Trophoblast cell (in vitro differentiated cells and primary cell): ENCODE results near the gene CYP3A4.

Source experiments
- DNase-seq, 2 donors: peaks; one replicate each; pipeline ENCODE4 v3.0.0-alpha.2; 2016
- H2AFZ ChIP-seq: 2 replicates; pipeline ENCODE4 v1.6.1; 2013; ENCODE audit warnings: low read length, moderate library complexity, mild to moderate bottlenecking; ENCODE audit not compliant: insufficient read depth, poor library complexity
- H2AK5ac ChIP-seq: 2 replicates; pipeline ENCODE4 v1.6.1; 2013; ENCODE audit warnings: mild to moderate bottlenecking, low read length
- H2BK120ac ChIP-seq: 2 replicates; pipeline ENCODE4 v1.6.1; 2013; ENCODE audit warnings: low read length, mild to moderate bottlenecking, moderate library complexity; ENCODE audit not compliant: insufficient read depth, poor library complexity
- H2BK12ac ChIP-seq: 2 replicates; pipeline ENCODE4 v1.6.1; 2013; ENCODE audit warnings: mild to moderate bottlenecking, low read length, moderate library complexity
- H2BK5ac ChIP-seq: 2 replicates; pipeline ENCODE4 v1.6.1; 2013; ENCODE audit warnings: low read length, low read depth, moderate library complexity, mild to moderate bottlenecking; ENCODE audit not compliant: poor library complexity
- H3K14ac ChIP-seq: 2 replicates; pipeline ENCODE4 v1.6.1; 2013; ENCODE audit warnings: mild to moderate bottlenecking, low read length
- H3K18ac ChIP-seq: 2 replicates; pipeline ENCODE4 v1.6.1; 2013; ENCODE audit warnings: mild to moderate bottlenecking, low read length
- H3K23ac ChIP-seq: 2 replicates; pipeline ENCODE4 v1.6.1; 2013; ENCODE audit warnings: low read length
- H3K27ac ChIP-seq: 2 replicates; pipeline ENCODE4 v1.5.1; 2013; ENCODE audit warnings: low read depth, mild to moderate bottlenecking, inconsistent platforms, low read length, moderate library complexity
- H3K27me3 ChIP-seq: 2 replicates; pipeline ENCODE4 v1.6.1; 2013; ENCODE audit warnings: inconsistent platforms, mild to moderate bottlenecking, low read length, moderate library complexity; ENCODE audit not compliant: insufficient read depth
- H3K36me3 ChIP-seq, 2 experiments: 1 replicate in 1 of 2; 2 replicates in 1 of 2; pipeline ENCODE4 v1.6.1; 2013; ENCODE audit warnings: low read length in 2 of 2, mild to moderate bottlenecking in 2 of 2, moderate library complexity in 1 of 2; ENCODE audit not compliant: insufficient read depth in 2 of 2, control insufficient read depth in 1 of 2
- H3K4ac ChIP-seq: 2 replicates; pipeline ENCODE4 v1.6.1; 2013; ENCODE audit warnings: low read depth, mild to moderate bottlenecking, low read length, moderate library complexity
- H3K4me1 ChIP-seq, 2 experiments: 1 replicate in 1 of 2; 2 replicates in 1 of 2; pipeline ENCODE4 v1.6.1; 2013; ENCODE audit warnings: low read length in 2 of 2, mild to moderate bottlenecking in 2 of 2, moderate library complexity in 1 of 2; ENCODE audit not compliant: insufficient read depth in 2 of 2, control insufficient read depth in 1 of 2
- H3K4me2 ChIP-seq: 2 replicates; pipeline ENCODE4 v1.6.1; 2013; ENCODE audit warnings: inconsistent platforms, mild to moderate bottlenecking, low read length, moderate library complexity
- H3K4me3 ChIP-seq: 2 replicates; pipeline ENCODE4 v1.5.1; 2013; ENCODE audit warnings: mild to moderate bottlenecking, low read depth, low read length, inconsistent platforms
- H3K79me1 ChIP-seq: one replicate; pipeline ENCODE4 v1.6.1; 2013; ENCODE audit warnings: low read length
- H3K79me2 ChIP-seq: 2 replicates; pipeline ENCODE4 v1.6.1; 2013; ENCODE audit warnings: low read length, mild to moderate bottlenecking; ENCODE audit not compliant: control insufficient read depth, insufficient read depth, poor library complexity
- H3K9ac ChIP-seq: 2 replicates; pipeline ENCODE4 v1.6.1; 2013; ENCODE audit warnings: mild to moderate bottlenecking, low read length
- H3K9me3 ChIP-seq: 2 replicates; pipeline ENCODE4 v1.6.1; 2013; ENCODE audit warnings: low read depth, mild to moderate bottlenecking, control low read depth, inconsistent platforms, low read length; ENCODE audit not compliant: insufficient read depth
- H4K12ac ChIP-seq: 2 replicates; pipeline ENCODE4 v1.6.1; 2013; ENCODE audit warnings: low read depth, mild to moderate bottlenecking, low read length, moderate library complexity
- H4K8ac ChIP-seq: 2 replicates; pipeline ENCODE4 v1.6.1; 2013; ENCODE audit warnings: low read depth, mild to moderate bottlenecking, low read length, moderate library complexity
- H4K91ac ChIP-seq: one replicate; pipeline ENCODE4 v1.6.1; 2013; ENCODE audit warnings: low read depth, mild to moderate bottlenecking, low read length, moderate library complexity
- WGBS: extraction: QIAGEN DNeasy Blood & Tissue Kit; methylation state at CpG from one replicate; pipeline ENCODE4 v1.1.7; 2013; ENCODE audit warnings: missing lambda C conversion rate; ENCODE audit not compliant: insufficient read length, insufficient coverage; ENCODE audit errors: extremely low coverage; 5-methylcytosine and 5-hydroxymethylcytosine counted together

The CYP3A4 gene

GRCh38 chr7:99828811-99829210 lies 44.8 kb upstream of the CYP3A4 start:
- no peak overlapping the region for H2BK12ac ChIP-seq
- H3K9me3 ChIP-seq = peaks cover 3% of the 10 kb centered on the region
- no peak overlapping the region for H2BK5ac ChIP-seq
- DNase-seq = no peak
- no peak overlapping the region for H3K4ac ChIP-seq
- H4K8ac ChIP-seq = no peak overlapping the region
- H3K79me2 ChIP-seq = no peaks in the 10 kb centered on the region
- H3K27me3 ChIP-seq = no peaks in the 10 kb centered on the region
- H3K4me1 ChIP-seq = peaks cover 0 to 4% of the 10 kb centered on the region in 2 experiments
- H2AFZ ChIP-seq = no peak overlapping the region
- no peak overlapping the region for H3K9ac ChIP-seq
- H3K36me3 ChIP-seq = no peaks in the 10 kb centered on the region
- no peak overlapping the region for H3K23ac ChIP-seq
- no peaks in the 10 kb centered on the region for H3K79me1 ChIP-seq
- H2AK5ac ChIP-seq = no peak overlapping the region
- H4K12ac ChIP-seq = no peak overlapping the region
- no peak overlapping the region for H3K4me2 ChIP-seq
- no peak overlapping the region for H4K91ac ChIP-seq
- no peak overlapping the region for H3K18ac ChIP-seq
- no peak overlapping the region for H3K14ac ChIP-seq
- no peak overlapping the region for H3K27ac ChIP-seq
- H3K4me3 ChIP-seq = no peak overlapping the region
- no peak overlapping the region for H2BK120ac ChIP-seq

GRCh38 chr7:99827040-99827778 lies 43.2 kb upstream of the CYP3A4 start:
- Histone ChIP-seq H3K4me2 (no peak overlapping the region), H2AK5ac (no peak overlapping the region), H3K4me3 (no peak overlapping the region), H3K27ac (no peak overlapping the region), H3K18ac (no peak overlapping the region), H3K4me1 (peaks cover 0 to 4% of the 10 kb centered on the region in 2 experiments), H3K14ac (no peak overlapping the region), H4K8ac (no peak overlapping the region), H3K23ac (no peak overlapping the region), H3K36me3 (no peaks in the 10 kb centered on the region), H2BK12ac (no peak overlapping the region), H2BK5ac (no peak overlapping the region), H3K79me1 (no peaks in the 10 kb centered on the region), H3K79me2 (no peaks in the 10 kb centered on the region), H3K9ac (no peak overlapping the region), H3K27me3 (no peaks in the 10 kb centered on the region), H4K91ac (no peak overlapping the region), H2BK120ac (no peak overlapping the region), H3K4ac (no peak overlapping the region), H2AFZ (no peak overlapping the region), H4K12ac (no peak overlapping the region), H3K9me3 (peaks cover 3% of the 10 kb centered on the region)
- no CpG with 5 or more reads among the region's 2 CpGs for WGBS
- DNase-seq = no peak

GRCh38 chr7:99825873-99826272 lies 41.9 kb upstream of the CYP3A4 start:
- no peaks in the 10 kb centered on the region for H3K79me2 ChIP-seq
- no peak overlapping the region for H3K4me3 ChIP-seq
- no peak overlapping the region for H3K4ac ChIP-seq
- no peak overlapping the region for H3K14ac ChIP-seq
- H4K8ac ChIP-seq = no peak overlapping the region
- peaks cover 0 to 4% of the 10 kb centered on the region in 2 experiments for H3K4me1 ChIP-seq
- no peak overlapping the region for H3K18ac ChIP-seq
- no peaks in the 10 kb centered on the region for H3K79me1 ChIP-seq
- H2BK5ac ChIP-seq = no peak overlapping the region
- H2BK12ac ChIP-seq = no peak overlapping the region
- H3K4me2 ChIP-seq = no peak overlapping the region
- H2AFZ ChIP-seq = no peak overlapping the region
- H3K27me3 ChIP-seq = no peaks in the 10 kb centered on the region
- H3K36me3 ChIP-seq = no peaks in the 10 kb centered on the region
- no peak overlapping the region for H3K23ac ChIP-seq
- DNase-seq = no peak
- H4K12ac ChIP-seq = no peak overlapping the region
- H3K9ac ChIP-seq = no peak overlapping the region
- H2AK5ac ChIP-seq = no peak overlapping the region
- no peak overlapping the region for H4K91ac ChIP-seq
- peak overlapping the region; percentile 18 for H2BK120ac ChIP-seq
- H3K9me3 ChIP-seq = peaks cover 3% of the 10 kb centered on the region
- H3K27ac ChIP-seq = no peak overlapping the region

GRCh38 chr7:99825452-99825851 lies 41.5 kb upstream of the CYP3A4 start:
- H3K9me3 ChIP-seq = peaks cover 3% of the 10 kb centered on the region
- no peak for DNase-seq
- H3K14ac ChIP-seq = no peak overlapping the region
- no peak overlapping the region for H3K23ac ChIP-seq
- H2BK120ac ChIP-seq = no peak overlapping the region
- no peak overlapping the region for H3K18ac ChIP-seq
- no peak overlapping the region for H2BK5ac ChIP-seq
- H3K4ac ChIP-seq = no peak overlapping the region
- H3K36me3 ChIP-seq = no peaks in the 10 kb centered on the region
- no peak overlapping the region for H3K27ac ChIP-seq
- H3K4me2 ChIP-seq = no peak overlapping the region
- H3K4me3 ChIP-seq = no peak overlapping the region
- no peak overlapping the region for H4K12ac ChIP-seq
- no peak overlapping the region for H2BK12ac ChIP-seq
- no peaks in the 10 kb centered on the region for H3K27me3 ChIP-seq
- H3K79me2 ChIP-seq = no peaks in the 10 kb centered on the region
- peaks cover 0 to 4% of the 10 kb centered on the region in 2 experiments for H3K4me1 ChIP-seq
- no peak overlapping the region for H3K9ac ChIP-seq
- H2AK5ac ChIP-seq = no peak overlapping the region
- H2AFZ ChIP-seq = no peak overlapping the region
- no peak overlapping the region for H4K8ac ChIP-seq
- no peaks in the 10 kb centered on the region for H3K79me1 ChIP-seq
- WGBS = no CpG with 5 or more reads among the region's 1 CpG
- H4K91ac ChIP-seq = no peak overlapping the region
